ENCODE results near the gene MSI2. TPM values are rescaled to one million over a fixed set of nuclear protein-coding genes. Genes with fewer than 3 reads are reported as not detected.

MSI2 gene
- total and polyA plus RNA-seq, 9 of the 15 experiments (the other 6 are each of a cell fraction or from before 2014, with no cell fraction given) = 4.6 to 61.8 (median 42.4) TPM

- 24% methylated on average over 6 of the region's 6 CpGs for WGBS (ENCODE audit: insufficient coverage, low coverage, missing lambda C conversion rate)
- CTCF ChIA-PET (ENCODE audit: low intra/inter-chr PET ratio) = no interaction called here
- DNase-seq (ENCODE audit: extremely low read depth in 1 of 4, low spot score in 3 of 4) = no peak
- FAIRE-seq = no peak
- in situ Hi-C loops (cut with MboI) = no loop called here
- H3K9me3 ChIP-seq (replicated peaks; ENCODE audit: control insufficient read depth, insufficient read depth, low read depth, low read length) = no peaks in the 10 kb centered on the region
- no peaks in the 10 kb centered on the region for H3K36me3 ChIP-seq (ENCODE audit: control insufficient read depth, insufficient read depth, low read length)
- H3K9me1 ChIP-seq (ENCODE audit: control insufficient read depth, insufficient read depth, low read length) = no peaks in the 10 kb centered on the region
- POLR2A ChIA-PET = interaction anchor here (1.0 kb wide), 1 partner anchor 276 kb away, joined by 3 read pairs; no protein-coding TSS in a partner anchor
- no peaks in the 10 kb centered on the region for H3K79me2 ChIP-seq (ENCODE audit: control insufficient read depth, insufficient read depth, low read length)
- H2AFZ ChIP-seq (ENCODE audit: low read depth, low read length) = no peak overlapping the region
- TF ChIP-seq ZFPM2 (CRISPR knock-in tag; IDR thresholded peaks at IDR 0.05) (no peak), CTCF (IDR thresholded peaks at IDR 0.05 in 2 of 3, conservative IDR thresholded peaks at IDR 0.05 in 1 of 3; ENCODE audit: insufficient read depth in 2 of 3, low read depth in 1 of 3, low read length in 3 of 3) (0 out of 6 replicates have a peak, but pooled peaks of 1 of the 3 experiments have one; percentile 5)
- no peak for ATAC-seq
- BruUV-seq (replicated peaks) = no TSS peak
- no peaks in the 10 kb centered on the region for H3K4me1 ChIP-seq (replicated peaks in 1 of 2; ENCODE audit: control insufficient read depth in 2 of 2, insufficient read depth in 2 of 2, low read length in 2 of 2)
- peaks cover 0 to 22% of the 10 kb centered on the region in 2 experiments; a peak in 3 of 5 replicates for H3K27me3 ChIP-seq (ENCODE audit: control insufficient read depth in 2 of 2, insufficient read depth in 2 of 2, low read length in 2 of 2)
- H3K27ac ChIP-seq (ENCODE audit: extremely low read depth, low read depth, low read length) = no peak overlapping the region
- no peak overlapping the region for H3K4me2 ChIP-seq (ENCODE audit: insufficient read depth, low read length)
- H3K9ac ChIP-seq (ENCODE audit: insufficient read depth in 1 of 2, low read depth in 2 of 2, low read length in 2 of 2) = no peak overlapping the region
- intact Hi-C loops (cut with micrococcal nuclease) = no loop called here
- no peak overlapping the region for H3K4me3 ChIP-seq
- no peaks in the 10 kb centered on the region for H4K20me1 ChIP-seq (replicated peaks; ENCODE audit: control insufficient read depth, insufficient read depth, low read length)
Measured at GRCh38 chr17:57235124-57235523, 21.2 kb upstream of the MSI2 start.

- Histone ChIP-seq H3K27me3 (ENCODE audit: control insufficient read depth in 2 of 2, insufficient read depth in 2 of 2, low read length in 2 of 2) (peaks cover 0 to 28% of the 10 kb centered on the region in 2 experiments; a peak in 3 of 5 replicates), H3K4me2 (ENCODE audit: insufficient read depth, low read length) (no peak overlapping the region), H3K4me3 (no peak overlapping the region), H3K4me1 (replicated peaks in 1 of 2; ENCODE audit: control insufficient read depth in 2 of 2, insufficient read depth in 2 of 2, low read length in 2 of 2) (no peaks in the 10 kb centered on the region), H3K9me1 (ENCODE audit: control insufficient read depth, insufficient read depth, low read length) (no peaks in the 10 kb centered on the region), H2AFZ (ENCODE audit: low read depth, low read length) (no peak overlapping the region), H3K36me3 (ENCODE audit: control insufficient read depth, insufficient read depth, low read length) (no peaks in the 10 kb centered on the region), H3K9me3 (replicated peaks; ENCODE audit: control insufficient read depth, insufficient read depth, low read depth, low read length) (no peaks in the 10 kb centered on the region), H3K79me2 (ENCODE audit: control insufficient read depth, insufficient read depth, low read length) (no peaks in the 10 kb centered on the region), H3K27ac (ENCODE audit: extremely low read depth, low read depth, low read length) (no peak overlapping the region), H3K9ac (ENCODE audit: insufficient read depth in 1 of 2, low read depth in 2 of 2, low read length in 2 of 2) (no peak overlapping the region), H4K20me1 (replicated peaks; ENCODE audit: control insufficient read depth, insufficient read depth, low read length) (no peaks in the 10 kb centered on the region)
- no peak for DNase-seq (ENCODE audit: extremely low read depth in 1 of 4, low spot score in 3 of 4)
- 4% methylated on average over 5 of the region's 5 CpGs for WGBS (ENCODE audit: insufficient coverage, low coverage, missing lambda C conversion rate)
- ChIA-PET POLR2A (no interaction called here), CTCF (ENCODE audit: low intra/inter-chr PET ratio) (no interaction called here)
- BruUV-seq (replicated peaks) = no TSS peak
- ATAC-seq = no peak
- in situ Hi-C loops (cut with MboI) = no loop called here
- FAIRE-seq = no peak
- intact Hi-C loops (cut with micrococcal nuclease) = no loop called here
Measured at GRCh38 chr17:57236686-57237299, 19.5 kb upstream of the MSI2 start.

Data from K562 (cell line).